Measurements from ENCODE around the gene NMUR1.

DNA sequence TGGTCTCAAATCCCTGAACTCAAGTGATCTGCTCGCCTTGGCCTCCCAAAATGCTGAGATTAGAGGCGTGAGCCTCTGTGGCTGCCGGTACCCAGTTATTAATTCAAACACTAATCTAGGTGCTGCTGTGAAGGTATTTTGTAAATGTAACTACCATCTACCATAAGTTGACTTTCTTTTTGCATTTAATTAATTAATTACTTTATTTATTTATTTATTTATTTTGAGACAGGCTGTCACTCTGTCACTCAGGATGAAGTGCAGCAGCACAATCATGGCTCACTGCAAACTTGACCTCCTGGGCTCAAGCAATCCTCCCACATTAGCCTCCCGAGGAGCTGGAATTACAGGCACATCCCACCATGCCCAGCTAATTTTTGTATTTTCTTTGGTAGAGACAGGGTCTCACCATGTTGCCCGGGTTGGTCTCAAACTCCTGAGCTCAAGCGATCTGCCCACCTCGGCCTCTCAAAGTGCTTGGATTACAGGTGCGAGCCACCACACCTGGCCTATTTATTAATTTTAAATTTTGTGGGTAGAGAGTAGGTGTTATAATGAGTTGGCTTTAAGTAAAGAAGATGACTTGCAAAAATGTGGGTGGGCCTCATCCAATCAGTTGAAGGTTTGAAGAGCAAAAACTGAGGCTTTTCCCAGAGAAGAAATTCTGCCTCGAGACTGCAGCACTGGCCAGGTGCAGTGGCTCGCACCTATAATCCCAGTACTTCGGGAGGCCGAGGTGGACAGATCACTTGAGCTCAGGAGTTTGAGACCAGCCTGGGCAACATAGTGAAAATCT is 17.3 kb upstream of the NMUR1 start:
- TF ChIP-seq POLR2AphosphoS5 (IDR thresholded peaks at IDR 0.05; ENCODE audit: low read depth, low read length) (no peak), TAF1 (IDR thresholded peaks at IDR 0.05; ENCODE audit: borderline replicate concordance, insufficient read depth, low read length) (no peak)
- TF ChIP-seq, protein P1, sequence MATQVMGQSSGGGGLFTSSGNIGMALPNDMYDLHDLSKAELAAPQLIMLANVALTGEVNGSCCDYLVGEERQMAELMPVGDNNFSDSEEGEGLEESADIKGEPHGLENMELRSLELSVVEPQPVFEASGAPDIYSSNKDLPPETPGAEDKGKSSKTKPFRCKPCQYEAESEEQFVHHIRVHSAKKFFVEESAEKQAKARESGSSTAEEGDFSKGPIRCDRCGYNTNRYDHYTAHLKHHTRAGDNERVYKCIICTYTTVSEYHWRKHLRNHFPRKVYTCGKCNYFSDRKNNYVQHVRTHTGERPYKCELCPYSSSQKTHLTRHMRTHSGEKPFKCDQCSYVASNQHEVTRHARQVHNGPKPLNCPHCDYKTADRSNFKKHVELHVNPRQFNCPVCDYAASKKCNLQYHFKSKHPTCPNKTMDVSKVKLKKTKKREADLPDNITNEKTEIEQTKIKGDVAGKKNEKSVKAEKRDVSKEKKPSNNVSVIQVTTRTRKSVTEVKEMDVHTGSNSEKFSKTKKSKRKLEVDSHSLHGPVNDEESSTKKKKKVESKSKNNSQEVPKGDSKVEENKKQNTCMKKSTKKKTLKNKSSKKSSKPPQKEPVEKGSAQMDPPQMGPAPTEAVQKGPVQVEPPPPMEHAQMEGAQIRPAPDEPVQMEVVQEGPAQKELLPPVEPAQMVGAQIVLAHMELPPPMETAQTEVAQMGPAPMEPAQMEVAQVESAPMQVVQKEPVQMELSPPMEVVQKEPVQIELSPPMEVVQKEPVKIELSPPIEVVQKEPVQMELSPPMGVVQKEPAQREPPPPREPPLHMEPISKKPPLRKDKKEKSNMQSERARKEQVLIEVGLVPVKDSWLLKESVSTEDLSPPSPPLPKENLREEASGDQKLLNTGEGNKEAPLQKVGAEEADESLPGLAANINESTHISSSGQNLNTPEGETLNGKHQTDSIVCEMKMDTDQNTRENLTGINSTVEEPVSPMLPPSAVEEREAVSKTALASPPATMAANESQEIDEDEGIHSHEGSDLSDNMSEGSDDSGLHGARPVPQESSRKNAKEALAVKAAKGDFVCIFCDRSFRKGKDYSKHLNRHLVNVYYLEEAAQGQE (IDR thresholded peaks at IDR 0.05; ENCODE audit: insufficient read depth in 1 of 2, low read depth in 2 of 2, low read length in 2 of 2): no peak
